SK-N-MC (cell line): ENCODE data around the gene MRPL20.

Experiments
- EZH2 ChIP-seq: fragments of 200-600 bp; sonication (generic); IDR thresholded peaks from one replicate; pipeline ENCODE4 v1.6.1; 2017; ENCODE audit warnings: antibody characterized with exemption
- FOXP2 ChIP-seq: optimal IDR thresholded peaks from 2 replicates; pipeline ENCODE3; 2011; ENCODE audit warnings: mild to moderate bottlenecking, moderate library complexity; ENCODE audit not compliant: insufficient read depth; ENCODE audit errors: extremely low read length, control extremely low read depth
- POLR2AphosphoS5 ChIP-seq: IDR thresholded peaks from 2 replicates; pipeline ENCODE4 v1.6.1; 2012; ENCODE audit warnings: mild to moderate bottlenecking, low read depth, low read length, borderline replicate concordance

DNA sequence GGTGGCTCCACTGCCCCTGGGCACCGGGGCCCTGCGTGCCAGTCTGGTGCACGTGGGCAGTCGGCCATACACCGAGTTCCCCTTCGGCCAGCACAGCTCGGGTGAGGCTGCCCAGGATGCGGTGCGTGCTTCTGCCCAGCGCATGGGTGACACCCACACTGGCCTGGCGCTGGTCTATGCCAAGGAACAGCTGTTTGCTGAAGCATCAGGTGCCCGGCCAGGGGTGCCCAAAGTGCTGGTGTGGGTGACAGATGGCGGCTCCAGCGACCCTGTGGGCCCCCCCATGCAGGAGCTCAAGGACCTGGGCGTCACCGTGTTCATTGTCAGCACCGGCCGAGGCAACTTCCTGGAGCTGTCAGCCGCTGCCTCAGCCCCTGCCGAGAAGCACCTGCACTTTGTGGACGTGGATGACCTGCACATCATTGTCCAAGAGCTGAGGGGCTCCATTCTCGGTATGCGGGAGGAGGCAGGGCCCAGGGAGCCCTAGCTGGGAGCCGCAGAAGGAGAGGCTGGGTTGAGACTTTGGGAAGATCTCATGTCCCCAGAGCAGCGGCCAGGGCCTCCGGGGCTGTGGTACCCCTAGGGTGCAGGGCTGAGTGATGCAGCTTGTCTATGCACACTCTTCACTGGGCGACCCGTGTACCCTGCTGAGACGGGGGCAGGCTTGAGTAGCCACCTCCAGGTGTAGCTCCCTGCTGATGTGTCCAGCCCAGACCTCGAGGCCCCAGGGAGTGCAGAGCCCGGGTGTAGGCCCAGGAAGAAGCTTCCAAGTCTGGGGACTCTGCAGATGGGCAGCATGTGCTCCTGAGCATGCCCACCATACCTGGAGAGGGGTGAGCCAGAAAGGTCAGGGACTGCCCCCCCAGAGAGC lies 30.2 kb upstream of the MRPL20 start:
- no peak for TF ChIP-seq EZH2
- TF ChIP-seq POLR2AphosphoS5: no peak
- TF ChIP-seq FOXP2: no peak
